ENCODE measurements around the gene SPHK2. TPM values are rescaled to one million over a fixed set of nuclear protein-coding genes. Genes with fewer than 3 reads are reported as not detected.
A peak's percentile ranks its signal among the peaks of the same experiment; 100 is the strongest.

Gene SPHK2
- total RNA-seq, 2 donors from 2014 or later, result 36.2 to 48.4 TPM

- no peak within 1 kb of the TSS for H3K9ac ChIP-seq (ENCODE audit: low read depth in 2 of 2, low read length in 2 of 2)
- H3K9me3 ChIP-seq, result no peaks in the 10 kb centered on the region
- intact Hi-C loops (cut with DNase I), result no loop called here
- H3K27me3 ChIP-seq, result no peaks in the 10 kb centered on the region
- no peak within 1 kb of the TSS for H3K27ac ChIP-seq
- H3K4me1 ChIP-seq, result no peaks in the 10 kb centered on the region
- H3K36me3 ChIP-seq, result no peaks in the 10 kb centered on the region
- no peak for DNase-seq
- H3K4me3 ChIP-seq, result no peak within 1 kb of the TSS
- TF ChIP-seq, protein P1, sequence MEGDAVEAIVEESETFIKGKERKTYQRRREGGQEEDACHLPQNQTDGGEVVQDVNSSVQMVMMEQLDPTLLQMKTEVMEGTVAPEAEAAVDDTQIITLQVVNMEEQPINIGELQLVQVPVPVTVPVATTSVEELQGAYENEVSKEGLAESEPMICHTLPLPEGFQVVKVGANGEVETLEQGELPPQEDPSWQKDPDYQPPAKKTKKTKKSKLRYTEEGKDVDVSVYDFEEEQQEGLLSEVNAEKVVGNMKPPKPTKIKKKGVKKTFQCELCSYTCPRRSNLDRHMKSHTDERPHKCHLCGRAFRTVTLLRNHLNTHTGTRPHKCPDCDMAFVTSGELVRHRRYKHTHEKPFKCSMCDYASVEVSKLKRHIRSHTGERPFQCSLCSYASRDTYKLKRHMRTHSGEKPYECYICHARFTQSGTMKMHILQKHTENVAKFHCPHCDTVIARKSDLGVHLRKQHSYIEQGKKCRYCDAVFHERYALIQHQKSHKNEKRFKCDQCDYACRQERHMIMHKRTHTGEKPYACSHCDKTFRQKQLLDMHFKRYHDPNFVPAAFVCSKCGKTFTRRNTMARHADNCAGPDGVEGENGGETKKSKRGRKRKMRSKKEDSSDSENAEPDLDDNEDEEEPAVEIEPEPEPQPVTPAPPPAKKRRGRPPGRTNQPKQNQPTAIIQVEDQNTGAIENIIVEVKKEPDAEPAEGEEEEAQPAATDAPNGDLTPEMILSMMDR (IDR thresholded peaks at IDR 0.05), result no peak
Observed at GRCh38 chr19:48606463-48607358, 12.6 kb upstream of the SPHK2 start, which contains the start of gene SPACA4. Gene SPACA4 (plus strand): TSS chr19:48606742. CDS start chr19:48606979, 237 bp downstream.

GRCh38 chr19:48607359-48607755, 11.9 kb upstream of the SPHK2 start:
- no peaks in the 10 kb centered on the region for H3K9me3 ChIP-seq
- H3K4me3 ChIP-seq, result no peak overlapping the region
- TF ChIP-seq, protein P1 (IDR thresholded peaks at IDR 0.05), result no peak
- no peaks in the 10 kb centered on the region for H3K27me3 ChIP-seq
- H3K27ac ChIP-seq, result no peak overlapping the region
- no peak for DNase-seq
- H3K4me1 ChIP-seq, result no peaks in the 10 kb centered on the region
- intact Hi-C loops (cut with DNase I), result no loop called here
- H3K9ac ChIP-seq (ENCODE audit: low read depth in 2 of 2, low read length in 2 of 2), result no peak overlapping the region
- no peaks in the 10 kb centered on the region for H3K36me3 ChIP-seq

DNA sequence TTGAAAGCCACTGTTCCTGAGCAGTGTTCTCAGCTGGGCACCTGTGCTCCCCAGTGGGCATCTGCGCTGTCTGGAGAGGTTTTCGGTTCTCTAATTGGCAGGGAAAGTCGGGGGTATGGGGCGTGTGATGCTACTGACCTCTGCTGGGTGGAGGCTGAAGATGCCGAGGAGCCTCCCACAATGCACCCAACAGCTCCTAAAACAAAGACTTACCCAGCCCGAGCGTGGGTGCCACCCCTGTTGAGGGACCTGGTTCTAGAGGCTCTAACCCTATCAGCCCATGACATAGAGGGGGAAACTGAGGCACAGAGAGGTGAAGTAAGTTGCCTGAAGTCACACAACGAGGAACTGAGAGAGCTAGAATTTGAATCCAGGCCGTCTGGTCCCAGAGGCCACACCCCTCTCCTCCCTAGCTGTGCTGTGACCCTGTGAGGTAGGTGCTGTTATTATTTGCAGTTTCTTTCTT, 10.5 kb upstream of the SPHK2 start:
- no peak overlapping the region for H3K4me3 ChIP-seq
- no peak overlapping the region for H3K27ac ChIP-seq
- peak; percentile 60 for DNase-seq
- H3K4me1 ChIP-seq, result no peaks in the 10 kb centered on the region
- intact Hi-C loops (cut with DNase I), result no loop called here
- H3K9ac ChIP-seq (ENCODE audit: low read depth in 2 of 2, low read length in 2 of 2), result peak overlapping the region; percentile 12 to 40
- H3K36me3 ChIP-seq, result no peaks in the 10 kb centered on the region
- TF ChIP-seq, protein P1 (IDR thresholded peaks at IDR 0.05), result peak; percentile 50
- H3K27me3 ChIP-seq, result no peaks in the 10 kb centered on the region
- no peaks in the 10 kb centered on the region for H3K9me3 ChIP-seq

DNA sequence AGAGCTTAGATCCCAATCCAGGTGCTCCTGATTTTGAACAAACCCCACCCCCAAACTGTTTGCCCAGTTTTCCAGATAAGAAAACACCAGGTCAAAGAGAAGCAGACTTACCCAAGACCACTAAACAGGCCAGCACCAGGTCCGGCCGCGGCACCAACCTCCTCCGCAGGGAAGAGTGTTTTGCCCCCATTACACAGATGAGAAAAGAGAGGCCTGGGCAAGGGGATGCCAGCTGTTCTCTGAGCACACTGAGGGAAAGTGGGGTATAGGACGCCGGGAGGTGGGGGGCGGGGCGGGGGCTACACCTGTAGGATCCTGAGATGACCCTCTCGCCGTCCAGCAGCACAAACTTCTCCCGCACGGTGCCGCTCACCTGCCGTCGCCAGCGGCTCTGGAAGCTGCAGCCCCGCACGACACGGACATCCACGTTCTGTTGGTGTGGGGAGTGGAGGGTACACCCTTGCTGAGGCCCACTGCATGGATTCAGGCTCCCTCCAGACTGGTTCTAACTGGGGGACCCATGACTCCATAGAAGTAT, 9.7 kb upstream of the SPHK2 start:
- Histone ChIP-seq H3K36me3 (no peaks in the 10 kb centered on the region), H3K9me3 (no peaks in the 10 kb centered on the region)
- no peak for DNase-seq

DNA sequence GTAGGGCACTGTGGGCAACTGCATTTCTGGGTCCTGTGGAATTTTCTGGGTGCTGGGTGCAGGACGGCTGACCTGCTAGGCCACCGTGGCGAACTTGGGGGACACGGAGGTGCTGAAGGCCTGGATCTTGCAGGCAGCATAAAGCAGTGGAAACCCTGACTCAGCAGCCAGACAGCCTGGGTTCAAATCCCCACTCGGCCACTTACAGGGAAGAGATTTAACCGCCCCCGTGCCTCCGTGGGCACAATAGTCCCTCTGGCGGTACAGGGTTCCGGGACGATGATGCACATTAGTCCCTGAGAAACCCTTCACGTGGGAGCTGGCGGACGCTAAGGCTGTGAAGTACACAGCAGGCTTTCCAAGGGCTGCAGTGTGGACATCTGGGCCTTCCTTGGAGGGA, 7.4 kb upstream of the SPHK2 start:
- no peaks in the 10 kb centered on the region for H3K9me3 ChIP-seq
- peaks cover 9% of the 10 kb centered on the region for H3K4me1 ChIP-seq
- TF ChIP-seq, protein P1 (IDR thresholded peaks at IDR 0.05), result no peak
- H3K9ac ChIP-seq (ENCODE audit: low read depth in 2 of 2, low read length in 2 of 2), result peak overlapping the region in 1 of 2 donors; percentile 9
- DNase-seq, result no peak
- intact Hi-C loops (cut with DNase I), result loop anchor here (10.0 kb wide), 1 partner anchor 287 kb away; the partner anchor contains the start of gene EMP3
- no peak overlapping the region for H3K4me3 ChIP-seq
- no peak overlapping the region for H3K27ac ChIP-seq
- peaks cover 4% of the 10 kb centered on the region for H3K36me3 ChIP-seq
- H3K27me3 ChIP-seq, result no peaks in the 10 kb centered on the region

More for the DNA sequence above, 9.7 kb upstream of the SPHK2 start:
- Histone ChIP-seq H3K9ac (ENCODE audit: low read depth in 2 of 2, low read length in 2 of 2) (no peak overlapping the region), H3K4me1 (no peaks in the 10 kb centered on the region), H3K27ac (no peak overlapping the region), H3K27me3 (no peaks in the 10 kb centered on the region), H3K4me3 (no peak overlapping the region)
- TF ChIP-seq, protein P1 (IDR thresholded peaks at IDR 0.05), result no peak
- intact Hi-C loops (cut with DNase I), result loop anchor here (10.0 kb wide), 1 partner anchor 285 kb away; the partner anchor contains the start of gene EMP3
